ENCODE measurements around the gene DLK1.

- TF ChIP-seq CTCF (IDR thresholded peaks at IDR 0.05 in 4 of 5, conservative IDR thresholded peaks at IDR 0.05 in 1 of 5) (no peak), POLR2A (IDR thresholded peaks at IDR 0.05) (no peak)
These were observed 11.6 kb downstream of the DLK1 start for GRCh38 chr14:100738269-100738691.
